Stimulated activated CD8-positive, alpha-beta memory T cell treated with anti-CD3 and anti-CD28 coated beads, Interleukin-2, amount 100 ng/mL, for 48 hours (primary cell): Measurements from ENCODE around the gene PEAK1.

Experiments used
- DNase-seq, 2 donors: peaks; one replicate each; pipeline ENCODE4 v3.0.0-alpha.2; 2020; ENCODE audit warnings: low read depth in 2 of 2

Gene PEAK1

GRCh38 chr15:77367631-77368030 lies 52.3 kb downstream of the PEAK1 start:
- DNase-seq: no peak

GRCh38 chr15:77361456-77361855 lies 58.4 kb downstream of the PEAK1 start:
- no peak for DNase-seq

DNA sequence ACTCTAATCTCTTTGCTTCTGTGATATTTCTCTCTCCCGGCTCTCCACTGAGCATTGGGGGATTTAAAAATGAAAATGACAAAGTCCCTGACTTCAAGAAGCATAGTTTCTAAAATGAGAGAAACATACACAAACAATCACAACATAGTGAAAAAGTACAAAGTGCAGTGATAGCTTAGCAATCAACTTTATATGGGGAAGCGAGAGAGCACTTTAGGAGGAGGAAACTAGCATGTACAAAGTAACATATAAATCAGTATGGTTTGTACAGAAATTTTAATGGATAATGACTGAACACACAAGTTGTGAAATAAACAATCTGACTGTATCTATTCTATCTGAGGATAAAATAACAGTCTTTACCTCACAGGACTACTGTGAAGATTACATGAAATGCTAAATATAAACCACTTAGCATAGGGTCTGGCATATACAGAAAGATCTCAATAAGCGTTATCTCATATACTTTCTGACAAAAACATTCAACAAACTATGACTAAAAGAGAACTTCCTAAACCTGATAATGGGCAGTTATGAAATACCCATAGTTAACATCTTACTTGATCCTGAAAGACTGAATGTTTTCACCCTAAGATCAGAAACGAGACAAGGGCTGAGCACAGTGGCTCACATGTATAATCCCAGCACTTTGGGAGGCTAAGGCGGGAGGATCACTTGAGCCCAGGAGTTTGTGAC lies 61.2 kb downstream of the PEAK1 start:
- DNase-seq: no peak

GRCh38 chr15:77356305-77356704 lies 63.6 kb downstream of the PEAK1 start:
- DNase-seq: no peak

- no peak for DNase-seq
Observed at GRCh38 chr15:77355321-77355720, 64.6 kb downstream of the PEAK1 start.

- DNase-seq: no peak
Observed at GRCh38 chr15:77354063-77354462, 65.8 kb downstream of the PEAK1 start.

- DNase-seq: no peak
Observed at GRCh38 chr15:77352887-77353286, 67.0 kb downstream of the PEAK1 start.

DNA sequence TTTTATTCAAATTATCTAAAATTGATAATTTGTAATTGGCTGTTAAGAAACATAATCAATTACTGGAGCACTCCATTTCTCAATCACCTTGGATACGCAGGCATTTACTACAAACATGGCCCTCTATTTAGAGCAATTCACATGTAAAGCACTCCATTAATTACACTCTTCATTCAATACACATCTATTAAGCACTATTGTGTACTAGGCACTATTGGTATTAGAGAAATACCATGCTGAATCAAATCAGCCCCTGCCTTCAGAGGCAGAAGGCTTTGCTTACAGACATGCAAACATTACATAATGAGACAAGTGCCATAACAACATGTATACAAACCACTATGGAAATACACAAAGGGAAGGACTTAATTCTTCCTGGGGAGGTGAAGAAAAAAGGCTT lies 69.1 kb downstream of the PEAK1 start:
- no peak for DNase-seq

GRCh38 chr15:77349666-77350065 lies 70.2 kb downstream of the PEAK1 start:
- DNase-seq: no peak

DNA sequence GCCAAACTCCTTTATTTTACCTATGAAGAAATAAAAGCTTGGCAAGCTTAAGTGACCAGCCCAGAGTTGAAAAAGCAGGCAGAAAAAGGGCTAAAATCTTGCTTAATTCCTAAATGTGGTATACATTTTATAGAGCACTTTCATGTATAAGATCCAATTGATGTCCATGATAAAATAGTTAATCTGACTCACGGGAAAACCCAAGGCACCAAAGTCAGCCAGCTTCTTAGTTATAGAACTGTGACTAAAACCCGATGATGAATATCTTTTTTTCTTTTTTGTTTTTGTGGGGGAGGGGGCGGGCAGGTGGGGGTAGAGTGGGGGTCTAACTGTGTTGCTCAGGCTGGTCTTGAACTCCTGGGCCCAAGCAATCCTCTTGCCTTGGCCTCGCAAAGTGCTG lies 71.4 kb downstream of the PEAK1 start:
- no peak for DNase-seq

- no peak for DNase-seq
Observed at GRCh38 chr15:77347197-77347596, 72.7 kb downstream of the PEAK1 start.

GRCh38 chr15:77346245-77347036 lies 73.5 kb downstream of the PEAK1 start:
- DNase-seq: no peak

DNA sequence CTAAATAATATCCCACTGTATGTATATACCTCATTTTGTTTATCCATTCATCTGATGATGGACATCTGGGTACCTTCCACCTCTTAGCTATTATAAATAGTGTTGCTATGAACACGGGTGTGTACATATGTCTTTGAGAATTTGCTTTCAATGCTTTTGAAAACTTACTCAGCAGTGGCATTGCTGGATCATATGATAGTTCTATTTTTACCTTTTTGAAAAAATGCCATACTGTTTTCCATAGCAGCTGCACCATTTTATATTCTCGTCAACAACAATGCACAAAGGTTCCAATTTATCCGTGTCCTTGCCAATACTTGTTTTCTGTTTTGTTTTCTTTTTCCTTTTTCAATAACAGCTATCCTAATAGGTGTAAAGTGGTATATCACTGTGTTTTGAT lies 77.1 kb downstream of the PEAK1 start:
- no peak for DNase-seq

GRCh38 chr15:77340245-77340644 lies 79.7 kb downstream of the PEAK1 start:
- no peak for DNase-seq

GRCh38 chr15:77336006-77336405 lies 83.9 kb downstream of the PEAK1 start:
- DNase-seq: no peak

- no peak for DNase-seq
Observed at GRCh38 chr15:77335298-77335697, 84.6 kb downstream of the PEAK1 start.

- DNase-seq: no peak
Observed at GRCh38 chr15:77333166-77333565, 86.7 kb downstream of the PEAK1 start.

- DNase-seq: no peak
Observed at GRCh38 chr15:77329202-77329601, 90.7 kb downstream of the PEAK1 start.

- DNase-seq: no peak
Observed at GRCh38 chr15:77327844-77328529, 91.9 kb downstream of the PEAK1 start.

DNA sequence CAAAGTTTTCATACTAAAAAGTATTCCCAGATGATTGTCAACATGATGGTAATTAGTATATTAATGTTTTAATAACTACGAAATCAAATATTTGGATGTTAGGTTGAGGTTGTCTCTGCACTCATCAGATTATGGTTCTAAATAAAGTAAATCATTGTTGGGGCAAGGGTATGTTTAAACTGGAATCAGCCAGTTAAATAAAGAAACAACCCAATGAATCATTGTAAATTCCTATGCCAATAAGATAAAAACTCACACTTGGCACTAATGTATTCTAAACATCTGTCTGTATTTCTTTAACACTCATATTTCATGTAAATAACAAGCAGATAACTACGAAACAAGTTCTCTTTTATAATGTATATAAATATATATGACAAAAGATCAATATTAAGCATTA lies 92.7 kb downstream of the PEAK1 start:
- no peak for DNase-seq

GRCh38 chr15:77326366-77326765 lies 93.5 kb downstream of the PEAK1 start:
- DNase-seq: no peak

GRCh38 chr15:77312523-77312922 lies 107.4 kb downstream of the PEAK1 start:
- DNase-seq: no peak
